Stimulated activated CD4-positive, alpha-beta T cell treated with anti-CD3 and anti-CD28 coated beads, Interleukin-1b, Interleukin-23, amount 100 ng/mL, for 1 hour (primary cell): ENCODE results near the gene SLC16A9.
"Not testable (repeated sequence)": the region's sequence is repeated elsewhere in the genome, so short reads cannot be mapped to it uniquely, and the experiment has no call there.

Source experiments
- DNase-seq, 2 donors: peaks; one replicate each; pipeline ENCODE4 v3.0.0-alpha.2; 2020; ENCODE audit warnings: low read depth in 2 of 2

The SLC16A9 gene, protein sequence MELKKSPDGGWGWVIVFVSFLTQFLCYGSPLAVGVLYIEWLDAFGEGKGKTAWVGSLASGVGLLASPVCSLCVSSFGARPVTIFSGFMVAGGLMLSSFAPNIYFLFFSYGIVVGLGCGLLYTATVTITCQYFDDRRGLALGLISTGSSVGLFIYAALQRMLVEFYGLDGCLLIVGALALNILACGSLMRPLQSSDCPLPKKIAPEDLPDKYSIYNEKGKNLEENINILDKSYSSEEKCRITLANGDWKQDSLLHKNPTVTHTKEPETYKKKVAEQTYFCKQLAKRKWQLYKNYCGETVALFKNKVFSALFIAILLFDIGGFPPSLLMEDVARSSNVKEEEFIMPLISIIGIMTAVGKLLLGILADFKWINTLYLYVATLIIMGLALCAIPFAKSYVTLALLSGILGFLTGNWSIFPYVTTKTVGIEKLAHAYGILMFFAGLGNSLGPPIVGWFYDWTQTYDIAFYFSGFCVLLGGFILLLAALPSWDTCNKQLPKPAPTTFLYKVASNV

DNA sequence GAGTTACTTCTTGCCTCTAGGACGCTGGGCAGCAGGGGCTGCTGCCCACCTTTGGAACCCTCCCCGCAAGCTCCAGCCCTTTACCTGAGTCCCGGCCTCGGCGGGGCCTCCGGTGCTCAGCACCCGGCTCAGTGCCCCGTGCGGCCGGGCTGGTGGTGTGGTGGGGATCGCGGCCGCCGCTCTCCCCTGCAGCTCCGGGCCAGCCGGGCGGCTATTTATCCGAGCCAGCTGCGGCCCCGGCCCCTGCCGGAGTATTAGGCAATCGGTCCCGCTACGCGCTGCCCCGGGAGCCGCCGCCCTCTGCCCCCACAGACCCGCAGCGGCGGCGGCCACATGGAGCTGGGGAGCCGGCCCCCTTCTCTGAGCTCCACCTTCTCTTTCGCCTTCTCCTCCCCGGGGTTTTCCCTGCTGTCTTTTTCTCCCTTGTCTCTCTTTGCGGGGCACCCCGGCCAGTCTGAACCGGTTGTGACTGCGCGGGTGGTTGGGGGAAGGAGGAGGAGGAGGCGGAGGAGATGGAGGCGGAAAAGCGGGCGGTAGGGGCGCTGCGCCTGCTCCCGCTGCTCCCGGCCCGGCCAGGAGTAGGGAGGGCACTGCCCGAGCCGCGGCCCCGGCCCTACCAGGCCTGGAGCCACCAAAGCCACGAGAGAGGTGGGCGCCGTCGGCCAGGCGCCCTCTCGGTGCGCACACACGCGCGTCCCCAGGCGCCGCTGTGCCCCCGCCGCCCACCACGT lies at the start of gene SLC16A9:
Gene SLC16A9 (minus strand): TSS at position 456 of the 731 bp plus-strand sequence. CDS start 25,559 bp downstream, outside the sequence.
- DNase-seq = no peak

DNA sequence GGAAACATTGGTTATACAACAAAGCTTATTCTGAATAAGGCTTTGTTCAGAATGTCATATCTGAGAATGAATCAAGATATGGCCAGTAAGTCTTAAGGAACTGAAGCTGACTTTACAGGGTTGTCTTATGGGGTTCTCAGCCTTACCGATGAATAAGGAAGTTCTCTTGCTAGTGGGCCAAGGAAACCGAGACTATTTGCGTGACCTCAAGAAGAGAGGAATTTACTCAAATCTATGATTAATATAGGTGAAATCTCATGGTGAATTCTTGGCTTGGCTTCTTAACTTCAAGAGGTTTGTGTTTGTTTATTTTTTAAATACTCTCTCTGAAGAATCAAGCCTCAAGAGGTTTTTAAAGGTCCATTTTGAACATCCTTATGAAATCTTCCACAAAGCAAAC lies 48.3 kb upstream of the SLC16A9 start:
- no peak for DNase-seq

- DNase-seq = no peak
These were observed 45.3 kb upstream of the SLC16A9 start for GRCh38 chr10:59754951-59755350.

DNA sequence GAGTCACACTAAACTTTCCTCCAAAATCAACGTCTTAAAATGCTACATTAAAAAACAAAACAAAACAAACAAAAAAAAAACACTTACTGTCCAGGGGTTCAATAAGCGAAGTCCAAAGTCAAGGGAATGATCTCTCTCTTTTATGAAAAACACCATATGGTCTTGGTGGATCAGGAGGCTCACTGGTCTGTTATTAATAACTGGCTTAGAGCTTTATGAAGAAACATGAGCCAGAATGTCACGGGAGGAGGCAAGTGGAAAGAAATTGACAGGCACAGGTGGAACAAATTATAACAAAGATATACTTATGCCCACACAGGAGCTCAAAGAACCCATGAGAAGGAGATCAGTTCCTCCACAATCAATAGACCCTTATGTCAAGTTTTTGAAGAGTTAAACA lies 43.6 kb upstream of the SLC16A9 start, which contains the start of gene MRLN:
Gene MRLN (minus strand): TSS at position 189 of the 400 bp plus-strand sequence.
- DNase-seq = no peak

DNA sequence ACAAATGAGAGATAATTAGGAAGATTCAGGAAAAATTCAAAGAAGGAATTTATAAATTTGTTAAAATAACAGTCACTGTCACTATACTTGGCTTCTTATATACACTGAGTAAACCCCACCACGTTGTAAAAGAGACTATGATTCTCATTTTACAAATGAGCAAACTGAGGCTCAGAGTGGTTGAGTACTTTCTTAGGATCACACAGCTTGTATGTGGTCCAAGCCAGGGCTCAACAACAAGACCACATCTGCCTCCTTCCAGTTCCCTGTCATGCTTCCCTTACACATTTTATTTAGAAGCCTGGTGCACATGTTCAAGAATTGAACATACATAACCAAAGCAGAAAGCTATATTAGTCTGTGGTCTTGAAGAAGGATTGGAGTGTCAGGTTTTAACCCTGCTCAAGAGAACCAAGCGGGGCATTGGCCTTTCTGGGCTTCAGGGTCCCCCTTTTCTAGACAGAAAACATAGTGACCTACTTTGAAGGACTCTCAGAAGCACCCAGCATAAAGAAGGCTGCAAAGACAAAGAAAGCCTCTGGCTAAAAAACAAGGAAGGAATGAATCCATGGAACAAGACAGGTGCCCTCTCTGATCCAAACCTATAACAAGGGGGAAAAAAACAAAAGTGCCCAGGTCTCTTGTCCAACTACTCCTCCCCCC lies 42.8 kb upstream of the SLC16A9 start:
- DNase-seq = no peak

GRCh38 chr10:59750155-59750945 lies 40.7 kb upstream of the SLC16A9 start:
- no peak for DNase-seq

DNA sequence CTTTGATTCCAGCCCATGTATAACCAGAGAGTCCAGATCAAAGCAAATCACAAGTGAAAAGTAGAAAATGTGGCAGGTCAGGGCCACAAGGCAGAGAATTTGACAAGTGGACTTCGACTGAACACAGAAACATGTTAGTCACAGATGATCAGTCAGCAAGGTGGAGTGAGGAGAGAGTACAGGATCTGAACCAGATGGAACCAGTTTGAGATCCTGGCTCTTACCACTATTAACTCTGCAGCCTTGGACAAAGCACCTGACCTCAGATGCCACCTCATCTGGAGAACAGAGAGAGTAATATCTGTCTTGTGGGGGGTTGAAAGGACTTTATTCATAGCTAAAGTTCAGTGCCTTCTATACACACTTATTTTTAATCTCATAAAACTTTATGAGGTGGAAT lies 39.2 kb upstream of the SLC16A9 start:
- DNase-seq = no peak

DNA sequence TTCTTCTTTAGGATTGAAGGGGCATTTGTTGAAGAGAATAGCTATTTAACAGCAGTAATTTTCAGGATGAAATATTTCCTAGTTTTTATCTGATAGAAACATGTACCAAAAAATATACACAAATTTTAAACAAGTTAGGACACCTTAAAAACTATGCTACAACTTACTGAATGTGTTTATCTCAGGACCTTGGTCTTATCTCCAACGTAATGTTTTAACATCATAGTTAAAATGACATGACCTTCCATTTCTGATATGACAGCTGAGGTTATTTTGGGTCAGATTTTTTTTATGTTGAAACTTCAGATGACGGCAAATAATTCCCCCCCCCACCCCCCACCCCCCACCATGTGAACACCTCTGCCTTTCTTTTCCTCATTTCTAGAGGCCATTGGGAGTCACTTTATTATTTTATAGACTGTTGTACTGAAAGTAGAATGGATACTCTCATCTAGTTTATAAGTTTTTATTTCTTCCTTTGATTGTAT lies 35.6 kb upstream of the SLC16A9 start:
- DNase-seq = no peak

GRCh38 chr10:59744762-59745161 lies 35.1 kb upstream of the SLC16A9 start:
- not testable (repeated sequence) for DNase-seq

GRCh38 chr10:59744156-59744555 lies 34.5 kb upstream of the SLC16A9 start:
- DNase-seq = not testable (repeated sequence)

- no peak for DNase-seq
These were observed 31.9 kb upstream of the SLC16A9 start for GRCh38 chr10:59741583-59741982.

DNA sequence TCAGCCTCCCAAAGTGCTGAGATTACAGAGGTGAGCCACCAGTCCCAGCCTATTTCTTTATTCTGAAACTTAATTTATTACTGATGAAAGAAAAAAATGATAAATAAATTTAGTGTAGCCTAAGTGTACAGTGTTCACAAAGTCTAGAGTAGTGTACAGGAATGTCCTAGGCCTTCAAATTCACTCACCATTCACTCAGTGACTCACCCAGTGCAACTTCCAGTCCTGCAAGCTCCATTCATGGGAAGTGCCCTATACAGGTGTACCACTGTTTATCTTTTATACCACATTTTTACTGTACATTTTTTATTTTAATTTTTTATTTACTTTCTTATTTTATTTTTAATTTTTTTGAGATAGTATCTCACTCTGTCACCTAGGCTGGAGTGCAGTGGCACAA lies 31.4 kb upstream of the SLC16A9 start:
- DNase-seq = no peak

DNA sequence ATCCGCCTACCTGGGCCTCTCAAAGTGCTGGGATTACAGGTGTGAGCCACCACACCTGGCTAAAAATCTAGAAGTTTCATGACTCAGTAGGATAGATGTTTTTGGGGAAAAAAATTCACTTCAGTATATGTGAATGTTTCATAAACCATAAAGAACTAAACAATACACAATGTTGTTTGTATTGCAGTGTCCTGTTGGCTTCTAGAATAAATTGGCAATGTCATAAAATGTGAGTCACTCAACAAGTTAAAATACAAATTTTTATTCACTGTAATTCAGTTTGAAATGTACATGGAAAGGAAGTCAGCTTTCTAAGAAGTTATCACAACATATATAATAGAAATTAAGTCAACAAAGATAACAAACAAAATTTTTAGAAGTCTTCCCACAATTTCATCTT lies 27.1 kb upstream of the SLC16A9 start:
- no peak for DNase-seq

DNA sequence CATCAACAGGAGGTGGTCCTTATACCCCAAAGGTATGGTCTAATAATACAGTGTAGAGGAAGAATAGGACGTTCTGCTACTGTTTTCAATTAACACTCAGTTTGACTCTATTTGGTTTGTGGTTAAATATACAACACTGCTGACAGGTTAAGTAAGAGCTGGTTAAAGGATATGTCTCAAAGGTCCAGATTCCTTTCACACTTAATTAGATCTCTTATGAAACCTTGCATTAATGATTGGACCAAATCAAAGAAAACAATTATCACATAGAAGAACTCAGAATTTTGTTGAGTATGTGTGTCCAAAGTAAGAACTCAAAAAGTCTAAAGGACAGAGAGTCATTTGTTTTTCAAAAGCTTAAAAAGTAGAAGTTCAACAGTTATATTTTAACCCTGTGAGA lies 25.6 kb upstream of the SLC16A9 start:
- no peak for DNase-seq

DNA sequence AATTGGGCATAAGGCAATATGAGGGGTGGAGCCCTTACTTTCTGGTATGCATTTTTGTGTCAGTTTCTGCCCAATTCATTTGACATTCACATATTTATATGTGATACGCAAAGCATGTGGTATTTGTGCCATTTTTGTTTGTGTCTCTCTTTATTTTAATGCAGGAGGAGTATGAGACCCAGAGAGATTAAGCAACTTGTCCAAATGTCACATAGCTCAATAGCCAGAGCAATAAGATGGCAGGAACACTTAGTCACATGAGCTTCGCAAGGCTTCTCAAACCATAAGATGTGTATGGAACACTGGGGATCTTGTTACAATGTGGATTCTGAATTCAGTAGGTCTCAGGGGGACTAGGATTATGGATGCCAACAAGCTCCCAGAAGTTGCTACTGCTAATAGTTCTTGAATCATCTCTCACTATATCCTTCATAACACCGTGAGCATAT lies 24.4 kb upstream of the SLC16A9 start:
- DNase-seq = no peak

GRCh38 chr10:59733321-59734013 lies 23.8 kb upstream of the SLC16A9 start:
- DNase-seq = not testable (repeated sequence)

DNA sequence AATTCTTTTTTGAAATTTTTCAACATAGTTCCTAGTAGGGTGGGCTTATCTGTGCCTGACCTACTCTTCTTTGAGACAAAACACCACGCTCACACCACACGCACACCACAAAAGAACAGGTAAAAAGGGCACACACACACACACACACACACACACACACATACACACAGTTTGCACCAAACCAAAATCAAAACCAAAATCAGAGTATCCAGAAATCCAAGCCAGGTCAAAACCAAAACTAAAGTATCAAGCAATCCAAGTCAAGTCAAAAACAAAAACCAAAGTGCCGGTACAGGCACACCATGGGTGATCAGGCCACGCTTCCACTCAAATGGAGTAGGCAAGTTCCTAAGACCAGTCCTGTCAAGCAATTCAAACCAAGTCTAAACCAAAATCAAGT lies 23.2 kb upstream of the SLC16A9 start:
- not testable (repeated sequence) for DNase-seq

DNA sequence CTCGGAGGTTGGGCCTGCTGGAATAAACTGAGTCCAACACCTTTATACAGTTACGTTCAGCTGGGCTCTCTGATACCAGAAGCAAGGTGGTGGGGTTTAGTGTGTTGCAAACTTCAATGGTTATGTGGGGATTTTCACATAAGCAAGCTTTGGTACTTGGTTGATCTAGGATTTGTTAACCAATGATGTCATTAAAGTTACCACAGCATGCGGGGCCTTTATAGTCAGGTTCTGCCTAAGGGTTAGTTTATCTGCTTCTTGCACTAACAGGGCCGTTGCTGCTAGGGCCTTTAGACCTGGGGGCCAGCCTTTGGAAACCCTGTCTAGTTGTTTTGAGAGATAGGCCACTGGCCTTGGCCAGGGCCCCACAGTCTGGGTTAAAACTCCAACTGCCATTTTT lies 19.5 kb upstream of the SLC16A9 start:
- not testable (repeated sequence) for DNase-seq

- DNase-seq = no peak
These were observed 14.7 kb upstream of the SLC16A9 start for GRCh38 chr10:59724098-59724938.

DNA sequence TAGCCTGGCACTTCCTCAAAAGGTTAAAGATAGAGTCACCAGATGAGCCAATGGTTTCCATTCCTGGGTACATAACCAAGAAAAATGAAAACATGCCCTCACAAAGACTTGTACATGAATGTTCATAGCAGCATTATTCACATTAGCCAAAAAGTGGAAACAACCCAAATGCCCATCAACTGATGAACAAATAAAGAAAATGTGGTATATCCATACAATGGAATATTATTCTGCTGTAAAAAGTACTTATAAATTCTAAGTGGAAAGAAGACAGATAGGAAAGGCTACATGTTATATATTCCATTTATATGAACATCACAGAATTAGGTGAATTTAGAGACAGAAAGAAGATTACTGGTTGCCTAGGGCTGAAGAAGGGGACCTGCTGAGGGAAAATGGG lies 10.7 kb upstream of the SLC16A9 start:
- no peak for DNase-seq
